GM15510 (cell line): ENCODE measurements around the gene CA9.

Experiments
- POLR2A ChIP-seq: IDR thresholded peaks from 3 replicates; pipeline ENCODE4 v1.6.1; 2011; ENCODE audit warnings: borderline replicate concordance; ENCODE audit not compliant: insufficient read length; ENCODE audit errors: extremely low read depth

Gene CA9

DNA sequence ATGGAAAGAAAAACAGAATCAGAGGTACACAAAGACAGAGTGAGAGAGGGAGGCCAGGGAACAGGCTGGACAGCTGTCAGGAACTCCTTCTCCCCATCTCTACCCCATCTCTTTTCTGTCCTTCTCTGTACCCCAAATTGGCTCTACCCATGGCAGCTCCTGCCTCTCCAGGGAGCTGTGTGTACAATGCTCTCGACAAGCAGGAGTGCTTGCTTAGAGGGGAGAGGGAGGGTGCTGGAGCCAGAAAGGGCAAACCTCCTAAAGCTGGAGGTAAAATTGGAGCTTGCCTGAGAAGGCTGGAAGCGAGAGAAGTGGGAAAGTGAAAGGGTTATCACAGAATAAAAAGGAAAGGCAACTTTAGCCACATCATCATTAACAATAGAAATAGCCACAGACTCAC, 9.6 kb downstream of the CA9 start:
- no peak for TF ChIP-seq POLR2A

DNA sequence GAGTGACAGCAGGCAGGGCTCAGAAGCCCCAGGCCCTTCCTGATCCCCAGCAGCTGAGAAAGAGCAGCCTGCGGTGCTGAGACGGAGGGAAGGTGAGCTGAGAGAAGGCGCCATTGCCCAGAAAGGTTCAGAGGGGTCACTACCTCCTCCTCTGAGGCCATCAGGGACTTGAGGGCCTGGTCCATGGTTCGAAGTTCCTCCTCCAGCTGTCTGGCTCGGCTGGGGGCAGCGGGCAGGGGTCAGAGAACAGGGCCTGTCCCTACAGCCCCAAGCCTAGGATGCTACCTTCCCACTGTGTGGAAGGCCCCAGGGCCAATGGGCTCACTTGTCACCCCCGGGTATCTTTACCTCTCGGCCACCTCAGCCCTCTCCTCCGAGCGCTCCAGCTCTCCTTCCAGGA, 11.2 kb downstream of the CA9 start:
- TF ChIP-seq POLR2A = no peak

DNA sequence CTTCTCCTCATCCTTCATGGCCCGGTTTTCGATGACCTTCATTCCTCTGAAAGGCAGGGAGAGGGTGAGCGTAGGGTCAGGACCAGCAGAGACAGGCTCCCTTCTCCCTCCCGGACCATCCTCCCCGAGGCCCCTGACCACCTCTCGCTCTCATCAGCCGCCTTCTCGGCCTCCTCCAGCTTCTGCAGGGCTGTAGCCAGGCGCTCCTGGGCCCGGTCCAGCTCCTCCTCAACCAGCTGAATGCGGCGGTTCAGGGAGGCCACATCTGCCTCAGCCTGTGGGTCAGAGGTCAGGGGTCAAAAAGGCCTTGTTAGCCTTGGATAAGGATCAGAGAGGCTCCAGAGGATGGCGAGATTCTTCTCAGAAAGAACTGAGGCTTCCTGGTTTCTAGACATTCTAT, 11.8 kb downstream of the CA9 start:
- TF ChIP-seq POLR2A = no peak

DNA sequence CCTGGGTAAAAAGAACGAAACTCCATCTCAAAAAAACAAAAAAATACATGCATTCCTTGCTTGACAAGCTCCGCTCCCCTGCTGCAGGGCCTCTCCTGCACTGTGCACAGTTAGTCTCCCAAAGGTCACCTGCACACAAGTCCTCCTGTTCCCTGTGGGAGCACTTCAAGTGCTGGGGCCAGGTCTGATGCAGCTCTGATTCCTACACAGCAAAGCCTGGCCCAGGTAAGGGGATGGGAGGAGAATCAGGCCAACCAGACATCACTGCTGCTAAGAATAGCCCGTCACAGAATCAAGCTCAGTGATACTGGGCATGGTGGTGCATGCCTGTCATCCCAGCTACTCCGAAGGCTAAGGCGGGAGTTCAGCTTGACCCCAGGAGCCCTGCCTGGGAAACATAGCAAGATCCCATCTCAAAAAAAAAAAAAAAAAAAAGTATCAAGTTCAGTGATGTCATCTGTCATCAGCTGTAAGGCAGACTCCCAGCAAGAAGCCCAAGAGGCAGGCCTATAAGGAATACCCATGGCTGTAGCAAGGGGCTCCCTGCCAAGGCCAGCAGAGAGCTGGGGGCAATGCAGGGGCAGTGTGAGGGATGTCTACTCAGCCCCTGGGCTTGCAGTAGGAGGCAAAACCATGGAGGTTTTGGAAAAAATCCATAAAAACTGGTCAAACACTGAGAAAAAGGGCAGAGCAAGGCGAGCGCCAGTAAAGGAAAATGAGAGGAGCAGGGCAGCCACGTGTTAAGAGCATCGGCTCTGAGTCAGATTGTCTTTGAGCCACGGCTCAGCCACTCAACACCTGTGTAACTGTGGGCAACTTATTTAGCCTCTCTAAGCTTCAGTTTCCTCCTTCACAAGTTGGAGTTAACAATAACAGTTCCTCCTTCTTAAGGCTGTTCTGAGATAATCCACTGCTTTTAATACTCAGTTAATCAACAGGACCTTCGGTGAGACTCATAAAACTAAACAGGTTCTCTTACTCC, 12.8 kb downstream of the CA9 start:
- TF ChIP-seq POLR2A = no peak

DNA sequence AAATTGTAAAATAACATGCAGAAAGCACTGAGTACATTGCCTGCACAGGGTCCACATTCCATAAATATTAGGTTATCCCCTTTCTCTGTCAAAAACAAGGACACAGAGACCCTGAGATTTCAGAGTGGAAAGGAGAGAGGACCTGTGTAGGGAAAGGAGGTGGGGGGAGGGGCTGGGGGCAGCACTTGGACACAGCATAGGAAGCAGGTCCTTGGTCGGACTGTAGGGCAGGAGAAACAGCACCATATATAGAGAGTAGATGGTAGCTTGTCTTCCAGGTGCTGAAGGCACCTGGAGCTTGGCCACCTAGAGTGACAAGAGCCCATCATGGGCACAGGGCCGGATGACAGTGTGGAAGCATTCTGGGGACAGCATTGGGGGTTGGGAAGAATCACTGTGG, 13.6 kb downstream of the CA9 start:
- no peak for TF ChIP-seq POLR2A

DNA sequence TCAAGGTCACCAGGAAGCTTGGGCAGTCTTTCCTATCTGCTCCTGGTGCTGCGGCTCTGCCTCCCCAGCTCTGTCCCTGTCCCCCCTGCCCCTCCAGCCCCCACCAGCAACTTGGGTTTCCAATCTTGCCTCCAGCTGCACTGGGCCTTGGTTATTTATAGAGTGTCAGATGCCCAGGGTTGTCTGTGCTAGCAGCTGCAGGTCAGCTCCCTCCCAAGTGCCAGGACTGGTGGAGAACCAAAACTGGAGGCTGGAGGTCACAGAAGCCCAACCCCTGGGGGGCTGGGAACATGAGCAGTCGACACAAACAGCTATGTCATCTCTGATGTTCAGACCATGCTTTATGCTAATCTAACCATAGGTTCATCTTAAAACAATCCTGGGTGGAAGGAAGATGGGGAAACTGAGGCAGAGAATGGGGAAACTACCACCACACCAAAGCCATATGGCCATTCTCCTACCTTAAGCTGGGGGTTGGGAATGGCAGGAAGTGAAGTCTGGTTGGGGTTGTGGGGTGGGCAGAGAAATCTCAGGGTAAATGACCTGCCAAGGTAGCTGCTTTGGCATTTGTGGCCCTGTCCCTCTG, 14.3 kb downstream of the CA9 start:
- TF ChIP-seq POLR2A = no peak

DNA sequence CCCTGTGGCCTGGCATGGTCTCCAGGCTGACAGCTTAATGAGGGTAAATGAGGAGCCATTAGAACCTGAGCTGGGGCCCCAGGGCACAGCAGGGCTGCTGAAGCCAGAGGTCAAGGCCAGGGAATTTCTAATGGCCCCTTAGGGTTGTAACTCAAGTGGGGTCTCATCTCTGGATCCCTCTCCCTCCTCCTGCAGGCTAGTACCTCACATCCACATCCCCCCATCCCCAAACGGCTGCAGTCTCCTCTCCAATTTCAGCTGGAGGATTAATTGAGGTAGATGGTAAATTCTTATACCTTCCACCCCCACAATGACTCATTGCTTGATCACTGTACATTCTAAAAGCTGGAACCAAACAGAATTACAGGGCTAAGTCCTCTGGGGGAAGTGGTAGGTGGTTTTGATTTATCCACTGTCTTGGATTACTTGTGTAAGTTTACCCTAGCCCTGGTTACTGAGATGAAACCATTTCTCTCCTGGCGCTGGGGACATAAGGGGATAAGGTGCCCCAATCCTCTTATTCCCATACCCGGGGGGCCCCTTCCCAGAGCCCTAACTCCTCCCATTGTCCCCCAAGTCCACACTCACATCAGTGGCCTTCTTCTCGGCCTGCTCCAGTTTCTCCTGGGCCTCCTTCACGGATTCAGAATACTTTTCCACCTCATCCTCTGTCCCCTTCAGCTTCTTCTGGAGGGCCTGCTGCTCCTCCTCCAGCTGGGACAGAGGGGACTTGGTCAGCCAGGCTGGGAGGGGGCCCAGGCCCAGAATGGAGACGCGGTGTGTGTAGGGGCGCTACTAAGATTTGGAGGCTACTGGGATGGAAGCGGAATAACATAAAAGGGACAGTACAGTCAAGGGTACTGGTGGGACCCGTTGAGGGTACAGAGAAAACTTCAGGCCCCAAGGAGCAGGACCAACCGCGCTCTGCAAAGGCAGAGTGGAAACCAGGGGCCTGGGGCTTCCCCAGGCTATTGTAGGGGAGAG, 15.1 kb downstream of the CA9 start:
- no peak for TF ChIP-seq POLR2A

DNA sequence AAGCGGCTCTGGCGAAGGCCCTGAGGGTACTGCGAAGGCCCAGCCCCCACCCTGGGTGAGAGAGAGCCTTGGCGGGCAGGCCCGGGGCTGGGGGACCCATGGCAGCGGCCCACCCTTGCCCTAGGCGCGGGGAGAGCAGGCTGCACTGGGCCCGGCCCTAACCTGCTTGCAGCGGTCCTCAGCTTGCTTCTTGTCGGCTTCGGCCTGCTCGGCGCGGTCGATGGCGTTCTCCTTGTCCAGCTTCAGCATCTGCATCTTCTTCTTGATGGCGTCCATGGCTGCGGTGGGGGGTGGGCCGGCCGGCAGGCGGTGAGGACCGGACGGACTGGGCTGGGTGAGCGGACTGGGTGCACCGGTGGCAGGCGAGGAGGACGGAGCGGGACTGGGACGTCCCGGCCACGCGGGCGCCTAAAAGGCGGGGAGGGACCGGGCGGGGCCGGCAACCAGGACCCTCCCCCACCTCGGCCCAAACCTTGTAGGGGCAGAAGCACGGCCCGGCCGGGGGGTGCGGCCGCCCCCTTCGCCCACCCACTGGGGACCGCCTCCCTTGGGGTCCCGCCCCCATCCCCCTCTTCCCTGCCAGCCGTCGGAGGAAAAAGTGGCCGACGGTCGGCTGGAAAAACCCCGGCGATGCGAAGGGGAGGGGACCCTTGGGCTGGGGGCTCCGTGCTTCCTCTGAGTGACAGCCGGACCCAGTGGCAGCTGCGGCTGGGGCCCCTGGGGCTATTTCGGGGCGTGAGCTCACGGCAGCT, 16.0 kb downstream of the CA9 start, which contains the start of gene TPM2:
Gene TPM2, minus strand, starts transcription at position 384 of the 752 bp plus-strand sequence. Its CDS starts 108 bp downstream, at position 276.
- TF ChIP-seq POLR2A = no peak

DNA sequence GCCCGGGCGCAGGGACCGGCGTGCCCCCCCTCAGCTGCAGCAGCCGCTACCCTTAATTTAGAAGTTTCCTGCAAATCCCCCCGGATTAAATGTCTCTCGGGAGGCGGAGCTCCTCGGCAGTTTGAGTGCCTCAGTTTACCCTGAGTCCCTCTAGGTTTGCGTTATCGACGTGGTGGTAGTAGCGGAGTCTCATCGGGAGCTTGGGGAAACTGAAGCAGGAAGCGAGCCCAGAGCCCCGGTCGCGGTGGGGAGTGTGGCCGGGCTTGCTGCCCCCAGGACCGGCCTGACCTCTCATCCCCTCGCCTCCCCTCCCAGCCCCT, 16.5 kb downstream of the CA9 start:
- no peak for TF ChIP-seq POLR2A

DNA sequence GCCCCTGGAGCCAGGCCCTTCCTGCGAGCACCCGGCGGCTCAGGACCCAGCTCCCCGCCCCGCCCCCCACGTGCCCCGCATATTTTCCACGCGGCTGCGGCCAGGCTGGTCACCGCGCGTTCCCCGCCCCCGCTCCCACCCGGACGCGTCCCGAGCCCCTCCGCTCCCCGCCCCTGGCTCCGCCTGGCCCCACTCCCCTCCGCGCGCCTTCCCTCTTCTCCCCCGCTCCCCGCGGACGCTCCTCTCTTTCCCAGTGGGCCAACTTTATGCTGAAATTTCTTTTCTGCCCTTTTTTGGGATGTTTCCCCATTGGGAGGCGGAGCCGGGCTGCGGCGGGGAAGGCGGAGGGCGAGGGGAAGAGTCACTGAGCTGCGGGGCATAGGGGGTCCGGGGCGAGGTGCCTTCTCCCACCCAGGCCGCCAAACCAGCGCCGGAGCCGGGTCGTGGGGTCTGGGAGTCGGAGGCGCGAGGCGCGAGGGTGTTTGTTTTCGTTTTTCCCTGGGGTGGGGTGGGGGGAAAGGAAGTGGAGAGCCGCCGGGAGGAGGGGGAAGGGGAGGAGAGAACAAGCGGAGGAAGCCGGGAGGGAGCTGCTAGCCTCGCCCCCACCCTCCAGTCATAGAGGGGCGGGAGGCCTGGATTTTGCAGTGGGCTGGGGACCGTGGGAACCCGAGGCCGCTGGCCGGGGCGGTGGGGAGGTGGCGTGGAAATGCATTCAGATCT, 17.0 kb downstream of the CA9 start:
- TF ChIP-seq POLR2A = no peak

DNA sequence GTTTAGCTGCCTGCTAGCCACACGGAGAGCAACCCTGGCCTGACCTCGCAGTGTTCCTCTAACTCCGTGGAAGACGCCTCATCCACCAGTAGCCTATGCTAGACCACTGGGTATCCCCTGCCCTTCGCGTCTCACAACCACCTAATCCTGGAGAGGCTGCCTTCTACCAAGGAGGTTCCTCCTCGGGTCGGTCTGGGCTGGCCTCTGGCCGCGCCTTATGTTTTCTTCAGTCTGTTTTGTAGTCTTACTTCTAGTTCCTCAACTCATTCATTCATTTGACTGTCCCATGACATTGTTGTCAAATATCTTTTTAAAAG, 17.6 kb downstream of the CA9 start:
- no peak for TF ChIP-seq POLR2A

DNA sequence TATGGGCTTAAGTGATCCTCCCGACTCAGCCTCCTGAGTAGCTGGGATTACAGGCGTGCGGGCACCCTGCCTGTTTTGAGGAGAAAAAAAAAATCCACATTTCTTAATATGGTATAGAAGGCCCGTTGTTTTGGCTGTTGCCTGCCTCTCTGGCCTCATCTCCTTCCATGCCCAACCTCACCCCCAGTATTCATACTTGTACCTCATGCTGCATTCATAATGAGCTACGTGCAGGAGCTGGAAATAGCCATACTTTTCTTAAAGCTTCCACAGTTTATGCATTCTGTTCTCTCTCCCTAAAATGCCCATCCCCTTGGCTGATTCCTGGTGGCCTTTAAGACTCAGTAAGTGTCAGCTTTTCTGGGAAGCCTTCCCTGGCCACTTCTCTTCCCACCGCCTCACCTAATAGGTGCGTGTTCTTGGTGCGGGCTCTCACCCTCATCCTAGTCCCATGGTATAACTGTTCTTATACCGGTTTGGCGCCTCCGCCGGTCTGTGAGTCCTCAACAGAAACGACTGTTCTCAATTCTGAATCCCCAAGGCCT, 18.1 kb downstream of the CA9 start:
- TF ChIP-seq POLR2A = no peak

DNA sequence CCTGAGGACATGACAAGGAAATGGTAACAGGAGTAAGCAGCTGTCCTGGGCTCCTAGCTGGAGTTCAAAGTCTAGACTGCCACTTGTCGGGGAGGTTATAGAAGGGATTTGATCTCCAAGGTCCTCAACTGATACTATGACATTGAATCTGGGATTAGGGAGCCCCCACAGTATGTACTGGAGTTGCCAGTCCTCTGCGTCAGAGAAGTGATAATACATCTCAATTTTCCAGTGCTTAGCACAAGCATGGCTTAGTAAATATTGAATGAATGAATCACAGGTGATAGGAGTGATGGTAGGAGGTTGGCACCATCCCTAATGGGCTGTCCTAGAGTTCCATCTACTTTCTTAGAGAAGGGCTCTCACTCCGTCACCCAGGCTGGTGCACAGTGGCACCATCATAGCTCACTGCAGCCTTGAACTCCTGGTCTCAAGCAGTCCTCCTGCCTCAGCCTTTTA, 22.2 kb downstream of the CA9 start:
- no peak for TF ChIP-seq POLR2A

DNA sequence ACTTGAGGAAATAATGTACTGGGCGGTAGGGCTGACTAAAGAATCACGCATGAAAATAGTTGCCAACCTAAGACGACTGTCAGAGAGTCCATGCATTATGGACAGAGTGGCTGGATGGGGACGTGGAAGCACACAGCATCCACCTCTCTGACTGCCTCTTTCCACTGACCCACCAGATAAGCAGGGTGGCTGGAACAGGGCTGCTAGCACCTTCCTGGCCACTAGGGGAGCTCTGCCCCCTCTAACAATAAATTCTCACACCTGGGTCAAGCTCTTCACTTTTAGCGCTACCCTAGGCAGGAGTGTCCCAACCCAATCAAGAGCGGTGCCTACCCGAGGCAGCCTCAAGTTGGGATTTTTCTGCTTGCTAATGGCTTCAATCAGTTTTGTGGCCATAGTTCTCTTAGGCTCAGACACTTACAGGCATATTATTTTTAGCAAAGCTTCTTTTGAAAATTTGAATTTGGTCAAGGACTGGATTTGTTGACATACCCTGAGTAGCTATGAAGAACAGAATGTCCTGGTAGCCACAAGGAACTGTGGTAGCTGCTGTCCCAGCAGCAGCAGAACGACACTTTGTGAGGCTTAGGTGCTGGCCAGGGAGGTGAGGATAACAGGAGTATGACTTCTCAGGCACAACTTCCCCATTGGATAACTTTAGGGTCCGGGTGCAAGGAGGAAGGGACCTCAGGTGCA, 22.9 kb downstream of the CA9 start:
- TF ChIP-seq POLR2A = no peak

DNA sequence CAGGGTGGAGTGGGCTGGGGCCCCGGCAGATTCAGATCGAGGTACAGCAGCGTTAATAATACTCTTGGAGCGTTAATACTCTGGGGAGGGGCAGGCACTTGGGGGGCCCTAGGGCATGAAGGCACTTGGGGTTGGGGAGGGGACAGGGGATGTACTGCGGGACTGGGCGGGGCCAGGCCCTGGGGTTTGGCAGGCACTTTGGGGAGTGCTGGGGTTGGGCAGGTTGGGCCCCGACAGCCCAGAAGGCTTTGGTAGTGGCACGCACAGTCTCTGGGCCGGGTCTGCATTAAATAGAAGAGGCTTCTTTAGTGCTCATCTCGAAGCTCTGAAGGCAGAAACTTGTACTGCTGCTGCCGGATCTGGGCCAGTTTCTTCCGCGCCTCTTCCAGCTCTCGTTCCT, 23.8 kb downstream of the CA9 start:
- TF ChIP-seq POLR2A = no peak
